Osteocyte (in vitro differentiated cells): ENCODE measurements around the gene DOCK2. TPM values are rescaled to one million over a fixed set of nuclear protein-coding genes. Genes with fewer than 3 reads are reported as not detected.

ENCODE experiments used
- DNase-seq: peaks from one replicate; pipeline ENCODE4 v3.0.0; 2021; ENCODE audit warnings: mixed read lengths; ENCODE audit not compliant: unreplicated experiment; ENCODE audit errors: extremely low spot score
- H3K27ac Mint-ChIP-seq: one replicate; pipeline ENCODE4 v1.8.0; 2021; ENCODE audit warnings: mild to moderate bottlenecking, mixed read lengths; ENCODE audit not compliant: unreplicated experiment
- H3K27me3 Mint-ChIP-seq: one replicate; pipeline ENCODE4 v1.8.0; 2021; ENCODE audit warnings: mixed read lengths; ENCODE audit not compliant: unreplicated experiment
- H3K36me3 Mint-ChIP-seq: one replicate; pipeline ENCODE4 v1.8.0; 2021; ENCODE audit warnings: mixed read lengths; ENCODE audit not compliant: unreplicated experiment
- H3K4me1 Mint-ChIP-seq: one replicate; pipeline ENCODE4 v1.8.0; 2021; ENCODE audit warnings: mixed read lengths; ENCODE audit not compliant: unreplicated experiment
- H3K4me3 Mint-ChIP-seq: one replicate; pipeline ENCODE4 v1.8.0; 2021; ENCODE audit warnings: mild to moderate bottlenecking, moderate library complexity, mixed read lengths; ENCODE audit not compliant: unreplicated experiment
- H3K9me3 Mint-ChIP-seq: one replicate; pipeline ENCODE4 v1.8.0; 2021; ENCODE audit warnings: mixed read lengths; ENCODE audit not compliant: unreplicated experiment
- CTCF ChIP-seq: fragments of 200-600 bp; sonication (generic); IDR thresholded peaks from 2 replicates; pipeline ENCODE4 v1.5.0; 2021; ENCODE audit warnings: antibody characterized with exemption, mild to moderate bottlenecking, moderate library complexity
- total RNA-seq: library from RNA; stranded (reverse); gene quantifications from 2 replicates; pipeline ENCODE4 v1.2.1, GENCODE V29; 2021

Gene DOCK2
- total RNA-seq, 1 donor from 2014 or later = 11.6 TPM

GRCh38 chr5:169629847-169630548 lies 7.1 kb upstream of the DOCK2 start:
- no peak for DNase-seq
- H3K4me1 Mint-ChIP-seq = peaks cover 52% of the 10 kb centered on the region

GRCh38 chr5:169631360-169631759 lies 5.7 kb upstream of the DOCK2 start:
- no peaks in the 10 kb centered on the region for H3K36me3 Mint-ChIP-seq
- H3K4me3 Mint-ChIP-seq = no peak overlapping the region
- no peak overlapping the region for H3K27ac Mint-ChIP-seq
- peaks cover 11% of the 10 kb centered on the region for H3K9me3 Mint-ChIP-seq
- H3K27me3 Mint-ChIP-seq = no peaks in the 10 kb centered on the region
- TF ChIP-seq CTCF = no peak
- H3K4me1 Mint-ChIP-seq = peaks cover 50% of the 10 kb centered on the region
- DNase-seq = no peak

More at GRCh38 chr5:169629847-169630548, 7.1 kb upstream of the DOCK2 start:
- peak overlapping the region; percentile 78 for H3K27ac Mint-ChIP-seq
- H3K36me3 Mint-ChIP-seq = no peaks in the 10 kb centered on the region
- no peaks in the 10 kb centered on the region for H3K27me3 Mint-ChIP-seq
- TF ChIP-seq CTCF = no peak
- peaks cover 17% of the 10 kb centered on the region for H3K9me3 Mint-ChIP-seq
- H3K4me3 Mint-ChIP-seq = no peak overlapping the region

- peaks cover 11% of the 10 kb centered on the region for H3K9me3 Mint-ChIP-seq
- no peak overlapping the region for H3K4me3 Mint-ChIP-seq
- no peak for TF ChIP-seq CTCF
- no peaks in the 10 kb centered on the region for H3K27me3 Mint-ChIP-seq
- no peak overlapping the region for H3K27ac Mint-ChIP-seq
- no peaks in the 10 kb centered on the region for H3K36me3 Mint-ChIP-seq
- no peak for DNase-seq
- H3K4me1 Mint-ChIP-seq = peaks cover 37% of the 10 kb centered on the region
Observed at GRCh38 chr5:169632946-169633345, 4.1 kb upstream of the DOCK2 start.

GRCh38 chr5:169634606-169635005 lies 2.5 kb upstream of the DOCK2 start:
- Mint-ChIP-seq H3K27me3 (no peaks in the 10 kb centered on the region), H3K36me3 (peaks cover 2% of the 10 kb centered on the region), H3K4me3 (no peak overlapping the region), H3K27ac (no peak overlapping the region), H3K4me1 (peaks cover 27% of the 10 kb centered on the region), H3K9me3 (peaks cover 17% of the 10 kb centered on the region)
- TF ChIP-seq CTCF = no peak
- DNase-seq = no peak

- H3K27ac Mint-ChIP-seq = no peak overlapping the region
- no peaks in the 10 kb centered on the region for H3K27me3 Mint-ChIP-seq
- TF ChIP-seq CTCF = no peak
- peaks cover 17% of the 10 kb centered on the region for H3K9me3 Mint-ChIP-seq
- no peak for DNase-seq
- H3K4me3 Mint-ChIP-seq = no peak overlapping the region
- peaks cover 2% of the 10 kb centered on the region for H3K36me3 Mint-ChIP-seq
- H3K4me1 Mint-ChIP-seq = peaks cover 16% of the 10 kb centered on the region
Observed at GRCh38 chr5:169635936-169636335, 1.1 kb upstream of the DOCK2 start.
